C4-2B (cell line): ENCODE measurements around the gene SERINC5.

Experiments
- CTCF ChIP-seq: fragments of 450-650 bp; conservative IDR thresholded peaks from 2 replicates; pipeline ENCODE4 v1.5.1; 2017; ENCODE audit warnings: mild to moderate bottlenecking
- ZFX ChIP-seq: fragments of 450-650 bp; IDR thresholded peaks from 2 replicates; pipeline ENCODE4 v1.6.1; 2017

GRCh38 chr5:80174790-80175189 is 81.1 kb downstream of the SERINC5 start:
- TF ChIP-seq CTCF, result no peak
- no peak for TF ChIP-seq ZFX
